ENCODE measurements around the gene TAF6.

GRCh38 chr7:100081535-100082102 is 37.5 kb downstream of the TAF6 start, which contains the start of gene ZNF3:
- peak; percentile 84 to 98 (median 95) for TF ChIP-seq CTCF (IDR thresholded peaks at IDR 0.05)
- TF ChIP-seq POLR2A (IDR thresholded peaks at IDR 0.05), result peak; percentile 54
- TF ChIP-seq POLR2AphosphoS5 (IDR thresholded peaks at IDR 0.05), result peak; percentile 89 to 96 (median 95)

Measured in breast epithelium (tissue), 3 donors.